H1 (cell line): ENCODE measurements around the gene KLC4. TPM values are rescaled to one million over a fixed set of nuclear protein-coding genes. Genes with fewer than 3 reads are reported as not detected.

Experiments used
- CTCF ChIA-PET: fragments of 300-600 bp; sonication (Branson Sonifier 250); formaldehyde crosslinking; loops from one replicate; lab custom pipeline; 2021; ENCODE audit not compliant: partially characterized antibody; lab: Charles Lee
- POLR2A ChIA-PET: fragments of 300-600 bp; sonication (Branson Sonifier 250); formaldehyde crosslinking; loops from one replicate; lab custom pipeline; 2021; ENCODE audit warnings: inconsistent platforms; ENCODE audit not compliant: partially characterized antibody; lab: Charles Lee
- DNase-seq, 2 experiments: peaks; one replicate each; pipeline versions ENCODE4 v3.0.0 to v3.0.0-alpha.2; 2010 to 2022; ENCODE audit warnings: low spot score in 2 of 2, low read depth in 1 of 2, mixed read lengths in 1 of 2
- FAIRE-seq: peaks from 2 replicates; lab custom pipeline; 2011; peaks lifted over from hg19 to GRCh38; lab: Jason Lieb, UNC
- H2AFZ ChIP-seq: 2 replicates; pipeline ENCODE4 v1.8.1; 2012; ENCODE audit warnings: low read length, inconsistent platforms
- H2AK5ac ChIP-seq: 2 replicates; pipeline ENCODE4 v1.6.1; 2013; ENCODE audit warnings: low read depth, low read length
- H2BK120ac ChIP-seq: replicated peaks from 2 replicates; pipeline ENCODE3; 2013; ENCODE audit warnings: low read depth, low read length, inconsistent platforms
- H2BK12ac ChIP-seq: 2 replicates; pipeline ENCODE4 v1.6.1; 2013; ENCODE audit warnings: low read depth, low read length
- H2BK15ac ChIP-seq: 2 replicates; pipeline ENCODE4 v1.6.1; 2013; ENCODE audit warnings: low read length
- H2BK20ac ChIP-seq: 2 replicates; pipeline ENCODE4 v1.6.1; 2013; ENCODE audit warnings: low read length
- H2BK5ac ChIP-seq: 2 replicates; pipeline ENCODE4 v1.6.1; 2013; ENCODE audit warnings: low read depth, low read length
- H3K14ac ChIP-seq: 2 replicates; pipeline ENCODE4 v1.6.1; 2013; ENCODE audit warnings: inconsistent platforms; ENCODE audit not compliant: insufficient read length
- H3K18ac ChIP-seq: 2 replicates; pipeline ENCODE4 v1.6.1; 2013; ENCODE audit warnings: low read length; ENCODE audit errors: extremely low read depth
- H3K23ac ChIP-seq: 2 replicates; pipeline ENCODE4 v1.6.1; 2013; ENCODE audit warnings: inconsistent platforms; ENCODE audit not compliant: insufficient read length
- H3K23me2 ChIP-seq: 2 replicates; pipeline ENCODE4 v1.6.1; 2013; ENCODE audit warnings: low read depth, low read length
- H3K27ac ChIP-seq: 2 replicates; pipeline ENCODE4 v1.6.1; 2011; ENCODE audit warnings: low read depth, low read length, inconsistent platforms
- H3K27me3 ChIP-seq, 4 experiments: replicated peaks in 1 of 4; 1 replicate in 1 of 4; 2 replicates in 3 of 4; pipeline versions ENCODE4 v1.6.1 to v1.8.1; 2011 to 2013; ENCODE audit warnings: low read length in 3 of 4, mild to moderate bottlenecking in 3 of 4, inconsistent platforms in 2 of 4, mixed read lengths in 2 of 4, moderate library complexity in 1 of 4; ENCODE audit not compliant: control insufficient read depth in 3 of 4, insufficient read depth in 3 of 4; ENCODE audit errors: extremely low read depth in 1 of 4
- H3K36me3 ChIP-seq, 4 experiments: 2 replicates each; pipeline versions ENCODE4 v1.6.1 to v1.8.1; 2011 to 2013; ENCODE audit warnings: mild to moderate bottlenecking in 4 of 4, low read length in 3 of 4, moderate library complexity in 2 of 4, control low read depth in 1 of 4, inconsistent platforms in 1 of 4; ENCODE audit not compliant: insufficient read depth in 4 of 4, control insufficient read depth in 2 of 4
- H3K4ac ChIP-seq: replicated peaks from 2 replicates; pipeline ENCODE3; 2013; ENCODE audit warnings: low read length, low read depth, mixed read lengths, inconsistent platforms; ENCODE audit not compliant: insufficient read length
- H3K4me1 ChIP-seq, 4 experiments: replicated peaks in 1 of 4; 1 replicate in 1 of 4; 2 replicates in 3 of 4; pipeline versions ENCODE4 v1.6.1 to v1.8.1; 2011 to 2013; ENCODE audit warnings: low read length in 3 of 4, inconsistent platforms in 2 of 4, mixed read lengths in 1 of 4; ENCODE audit not compliant: insufficient read depth in 4 of 4, control insufficient read depth in 3 of 4
- H3K4me2 ChIP-seq, 2 experiments: 2 replicates each; pipeline versions ENCODE4 v1.6.1 to v1.8.1; 2011 to 2013; ENCODE audit warnings: low read depth in 2 of 2, low read length in 2 of 2, control low read depth in 1 of 2, inconsistent platforms in 1 of 2, mild to moderate bottlenecking in 1 of 2; ENCODE audit not compliant: insufficient read depth in 1 of 2
- H3K4me3 ChIP-seq, 4 experiments: fragments of 200-600, 300-600 bp in 1 of 4; sonication (generic), shearing (Covaris generic), sonication (Bioruptor Twin) in 1 of 4; 2 replicates each; pipeline versions ENCODE4 v1.5.1 to v1.8.1; 2011 to 2016; ENCODE audit warnings: low read length in 4 of 4, low read depth in 3 of 4, control low read depth in 2 of 4, inconsistent platforms in 2 of 4, mild to moderate bottlenecking in 2 of 4, mixed read lengths in 1 of 4, moderate library complexity in 1 of 4; ENCODE audit not compliant: insufficient read depth in 2 of 4; ENCODE audit errors: extremely low read depth in 1 of 4
- H3K56ac ChIP-seq: replicated peaks from 2 replicates; pipeline ENCODE3; 2013; ENCODE audit warnings: low read depth, mild to moderate bottlenecking, mixed read lengths, low read length, inconsistent platforms; ENCODE audit not compliant: insufficient read length
- H3K79me1 ChIP-seq: 2 replicates; pipeline ENCODE4 v1.6.1; 2013; ENCODE audit warnings: low read depth, low read length, control low read depth
- H3K79me2 ChIP-seq, 2 experiments: 2 replicates each; pipeline versions ENCODE4 v1.6.1 to v1.8.1; 2012 to 2013; ENCODE audit warnings: low read length in 2 of 2, mild to moderate bottlenecking in 2 of 2, inconsistent platforms in 1 of 2; ENCODE audit not compliant: insufficient read depth in 2 of 2, control insufficient read depth in 1 of 2
- H3K9ac ChIP-seq, 4 experiments: replicated peaks in 1 of 4; 1 replicate in 1 of 4; 2 replicates in 3 of 4; pipeline versions ENCODE4 v1.6.1 to v1.8.1; 2011 to 2013; ENCODE audit warnings: low read depth in 3 of 4, low read length in 3 of 4, control low read depth in 2 of 4, mild to moderate bottlenecking in 2 of 4, moderate library complexity in 2 of 4, inconsistent platforms in 1 of 4; ENCODE audit errors: extremely low read depth in 1 of 4
- H3K9me3 ChIP-seq, 2 experiments: 2 replicates each; pipeline versions ENCODE4 v1.6.1 to v1.8.1; 2012 to 2013; ENCODE audit warnings: mild to moderate bottlenecking in 2 of 2, moderate library complexity in 2 of 2, control low read depth in 1 of 2, inconsistent platforms in 1 of 2, low read depth in 1 of 2, low read length in 1 of 2, mixed read lengths in 1 of 2; ENCODE audit not compliant: insufficient read depth in 2 of 2
- H4K20me1 ChIP-seq, 2 experiments: replicated peaks in 1 of 2; 2 replicates each; pipeline versions ENCODE3 to v1.8.1; 2011 to 2013; ENCODE audit warnings: inconsistent platforms in 2 of 2, low read length in 2 of 2, mild to moderate bottlenecking in 1 of 2; ENCODE audit not compliant: insufficient read depth in 2 of 2, control insufficient read depth in 1 of 2
- H4K5ac ChIP-seq: 2 replicates; pipeline ENCODE4 v1.6.1; 2013; ENCODE audit warnings: low read length, low read depth, mixed read lengths, inconsistent platforms; ENCODE audit not compliant: insufficient read length
- H4K8ac ChIP-seq: 2 replicates; pipeline ENCODE4 v1.8.0; 2013; ENCODE audit warnings: mild to moderate bottlenecking, moderate library complexity, low read length, inconsistent platforms; ENCODE audit not compliant: insufficient read depth; ENCODE audit errors: extremely low read depth
- H4K91ac ChIP-seq: replicated peaks from 2 replicates; pipeline ENCODE3; 2013; ENCODE audit warnings: low read length, mixed read lengths, inconsistent platforms; ENCODE audit not compliant: insufficient read length
- ZNF274 ChIP-seq: IDR thresholded peaks from 2 replicates; pipeline ENCODE4 v1.7.0; 2012; ENCODE audit warnings: low read length, borderline replicate concordance; ENCODE audit errors: extremely low read depth
- WGBS, 2 experiments: shearing (Covaris generic) in 1 of 2; methylation state at CpG; one replicate each; pipeline versions ENCODE4 v1.1.6 to v1.1.7; 2013 to 2015; ENCODE audit warnings: low lambda C conversion rate in 2 of 2, mixed read lengths in 2 of 2, inconsistent platforms in 1 of 2, low coverage in 1 of 2, missing lambda C conversion rate in 1 of 2; ENCODE audit not compliant: insufficient replicate concordance in 2 of 2, insufficient coverage in 1 of 2, insufficient read length in 1 of 2; ENCODE audit errors: extremely low coverage in 1 of 2, missing lambda C conversion rate in 1 of 2; 5-methylcytosine and 5-hydroxymethylcytosine counted together
- polyA plus RNA-seq, 7 experiments: library from polyadenylated mRNA; depleted of rRNA in 3 of 7; stranded (reverse) in 5 of 7; unstranded in 2 of 7; fragments of >200 nt in 5 of 7; fragments of 200-250 nt in 2 of 7; gene quantifications; 1 replicate in 5 of 7; 2 replicates in 1 of 7; 4 replicates in 1 of 7; pipeline versions ENCODE4 v1.2.1 to v1.2.3, GENCODE V29; 2011 to 2013; ENCODE audit warnings: missing spikeins in 2 of 7, mixed read lengths in 2 of 7
- total RNA-seq: library from RNA; stranded (reverse); fragmentation: NEBNext Ultra II Directional; extraction: Animal tissue kit (Norgen Biotek cat#: 25700); gene quantifications from 2 replicates; pipeline ENCODE4 v1.2.1, GENCODE V29; 2021

The KLC4 gene
- total and polyA plus RNA-seq, 2 of the 8 experiments (the other 6 are each of a cell fraction or from before 2014, with no cell fraction given) = 15.7 to 28.5 TPM

- no peak overlapping the region for H2BK120ac ChIP-seq
- H3K23ac ChIP-seq = no peak overlapping the region
- no peak overlapping the region for H2AK5ac ChIP-seq
- H3K79me2 ChIP-seq = peaks cover 0 to 28% of the 10 kb centered on the region in 2 experiments; a peak in 3 of 4 replicates
- H3K9me3 ChIP-seq = no peaks in the 10 kb centered on the region
- H2AFZ ChIP-seq = no peak overlapping the region
- H2BK5ac ChIP-seq = no peak overlapping the region
- no peak overlapping the region for H2BK12ac ChIP-seq
- peaks cover 35 to 62% (median 48%) of the 10 kb centered on the region in 4 experiments for H3K36me3 ChIP-seq
- FAIRE-seq (no peak), DNase-seq (no peak)
- peaks cover 6% of the 10 kb centered on the region for H3K23me2 ChIP-seq
- H3K9ac ChIP-seq = no peak overlapping the region
- no peak overlapping the region for H4K91ac ChIP-seq
- CTCF ChIA-PET = interaction anchor here (0.6 to 5.6 kb wide), 6 partner anchors 16 to 148 kb away, joined by 3 to 33 read pairs (median 4); no protein-coding TSS in a partner anchor
- no peak overlapping the region for H3K18ac ChIP-seq
- no peak for TF ChIP-seq ZNF274
- H3K4me3 ChIP-seq = no peak overlapping the region
- peaks cover 9% of the 10 kb centered on the region; the same call in 1 of the 2 replicates for H3K79me1 ChIP-seq
- no peak overlapping the region for H3K4me2 ChIP-seq
- H2BK15ac ChIP-seq = no peak overlapping the region
- H2BK20ac ChIP-seq = no peak overlapping the region
- no peak overlapping the region for H3K4ac ChIP-seq
- no peak overlapping the region for H3K27ac ChIP-seq
- no peak overlapping the region for H4K5ac ChIP-seq
- peaks cover 0 to 3% of the 10 kb centered on the region in 2 experiments for H4K20me1 ChIP-seq
- no peak overlapping the region for H3K56ac ChIP-seq
- peaks cover 0 to 5% (median 1%) of the 10 kb centered on the region in 4 experiments; a peak in 3 of 7 replicates for H3K4me1 ChIP-seq
- H3K27me3 ChIP-seq = no peaks in the 10 kb centered on the region
- no peak overlapping the region for H3K14ac ChIP-seq
- no peak overlapping the region for H4K8ac ChIP-seq
- POLR2A ChIA-PET = interaction anchor here (1.1 to 27.9 kb wide), 5 partner anchors 9 to 64 kb away, joined by 3 to 584 read pairs (median 13); partner anchors contain the start of genes CUL7, KLC4, KLHDC3 and MEA1
- 85% methylated on average over 2 of the region's 2 CpGs; no CpG with 5 or more reads in 1 of the 2 experiments for WGBS, 2 experiments
Measured at GRCh38 chr6:43024436-43024835, 35.0 kb upstream of the KLC4 start.
